Neural crest cell (in vitro differentiated cells): ENCODE results near the gene CYB5D1. TPM values are rescaled to one million over a fixed set of nuclear protein-coding genes. Genes with fewer than 3 reads are reported as not detected.

ENCODE experiments used
- DNase-seq: peaks from one replicate; pipeline ENCODE4 v3.0.0; 2021; ENCODE audit warnings: low read depth, mixed read lengths, low spot score
- H3K27ac Mint-ChIP-seq: one replicate; pipeline ENCODE4 v1.8.0; 2021; ENCODE audit warnings: mild to moderate bottlenecking, mixed read lengths; ENCODE audit not compliant: unreplicated experiment
- H3K27me3 Mint-ChIP-seq: 2 replicates; pipeline ENCODE4 v1.8.0; 2021; ENCODE audit warnings: low read depth, mild to moderate bottlenecking, mixed read lengths
- H3K36me3 Mint-ChIP-seq: 2 replicates; pipeline ENCODE4 v1.8.0; 2021; ENCODE audit warnings: low read depth, mild to moderate bottlenecking, mixed read lengths
- H3K4me1 Mint-ChIP-seq: 2 replicates; pipeline ENCODE4 v1.8.0; 2021; ENCODE audit warnings: mixed read lengths
- H3K4me3 Mint-ChIP-seq: one replicate; pipeline ENCODE4 v1.8.0; 2021; ENCODE audit warnings: mild to moderate bottlenecking, mixed read lengths
- H3K9me3 Mint-ChIP-seq: 2 replicates; pipeline ENCODE4 v1.8.0; 2021; ENCODE audit warnings: mixed read lengths
- total RNA-seq: library from RNA; stranded (reverse); gene quantifications from 2 replicates; pipeline ENCODE4 v1.2.1, GENCODE V29; 2021
- TF ChIP-seq, protein P1 (sequence below): fragments of 200-600 bp; sonication (generic); conservative IDR thresholded peaks from 2 replicates; pipeline ENCODE4 v1.5.0; 2021; ENCODE audit warnings: antibody characterized with exemption, mild to moderate bottlenecking

Gene CYB5D1
- total RNA-seq, 1 donor from 2014 or later = 12.7 TPM

DNA sequence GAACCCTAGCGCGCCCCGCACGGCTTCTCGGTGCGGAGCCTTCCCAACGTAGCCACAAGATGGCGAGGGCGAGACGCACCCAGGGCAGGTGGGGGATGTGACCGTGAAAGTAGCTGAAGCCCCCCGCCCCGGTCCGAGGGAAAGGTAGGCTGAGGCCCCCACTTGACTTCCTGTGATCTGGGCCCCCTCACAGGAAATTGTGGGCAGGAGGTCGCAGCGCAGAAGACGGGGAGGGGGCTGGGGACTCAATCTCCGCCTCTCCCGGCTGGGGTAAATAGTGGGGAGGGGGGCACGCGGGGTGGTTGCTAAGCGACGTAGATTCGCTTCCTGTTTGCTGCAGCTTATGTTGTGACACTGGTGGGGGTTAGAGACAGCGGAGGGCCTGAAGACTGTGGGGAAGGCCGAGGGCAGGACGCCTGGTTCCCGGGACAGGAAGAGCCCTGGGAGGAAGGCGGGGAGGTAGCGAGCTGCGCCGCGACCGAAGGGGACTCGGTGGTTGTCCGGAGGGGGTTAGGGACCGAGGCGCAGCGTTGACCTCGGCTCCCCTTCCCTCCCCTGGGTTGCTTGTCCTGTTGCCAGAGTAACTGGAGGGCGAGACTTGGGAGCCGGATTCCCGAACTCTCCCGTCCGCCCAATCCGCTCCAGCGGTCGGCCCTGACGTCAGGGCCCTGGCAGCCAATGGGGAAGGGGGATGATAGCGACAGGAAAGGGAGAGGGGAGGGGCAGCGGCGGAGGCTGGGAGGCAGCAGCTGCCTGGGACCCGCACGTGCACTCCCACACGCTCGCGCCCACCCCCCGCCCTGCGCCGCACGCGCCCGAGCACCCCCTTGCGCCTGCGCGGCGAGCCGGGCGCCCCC lies 22.6 kb upstream of the CYB5D1 start:
- DNase-seq = peak; percentile 81
- peaks cover 3% of the 10 kb centered on the region for H3K36me3 Mint-ChIP-seq
- peaks cover 55% of the 10 kb centered on the region for H3K4me1 Mint-ChIP-seq
- no peaks in the 10 kb centered on the region for H3K9me3 Mint-ChIP-seq
- peak overlapping the region; percentile 99 for H3K4me3 Mint-ChIP-seq
- peak overlapping the region; percentile 100 for H3K27ac Mint-ChIP-seq
- H3K27me3 Mint-ChIP-seq = peaks cover 35% of the 10 kb centered on the region
- TF ChIP-seq, protein P1, sequence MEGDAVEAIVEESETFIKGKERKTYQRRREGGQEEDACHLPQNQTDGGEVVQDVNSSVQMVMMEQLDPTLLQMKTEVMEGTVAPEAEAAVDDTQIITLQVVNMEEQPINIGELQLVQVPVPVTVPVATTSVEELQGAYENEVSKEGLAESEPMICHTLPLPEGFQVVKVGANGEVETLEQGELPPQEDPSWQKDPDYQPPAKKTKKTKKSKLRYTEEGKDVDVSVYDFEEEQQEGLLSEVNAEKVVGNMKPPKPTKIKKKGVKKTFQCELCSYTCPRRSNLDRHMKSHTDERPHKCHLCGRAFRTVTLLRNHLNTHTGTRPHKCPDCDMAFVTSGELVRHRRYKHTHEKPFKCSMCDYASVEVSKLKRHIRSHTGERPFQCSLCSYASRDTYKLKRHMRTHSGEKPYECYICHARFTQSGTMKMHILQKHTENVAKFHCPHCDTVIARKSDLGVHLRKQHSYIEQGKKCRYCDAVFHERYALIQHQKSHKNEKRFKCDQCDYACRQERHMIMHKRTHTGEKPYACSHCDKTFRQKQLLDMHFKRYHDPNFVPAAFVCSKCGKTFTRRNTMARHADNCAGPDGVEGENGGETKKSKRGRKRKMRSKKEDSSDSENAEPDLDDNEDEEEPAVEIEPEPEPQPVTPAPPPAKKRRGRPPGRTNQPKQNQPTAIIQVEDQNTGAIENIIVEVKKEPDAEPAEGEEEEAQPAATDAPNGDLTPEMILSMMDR = peak; percentile 76

DNA sequence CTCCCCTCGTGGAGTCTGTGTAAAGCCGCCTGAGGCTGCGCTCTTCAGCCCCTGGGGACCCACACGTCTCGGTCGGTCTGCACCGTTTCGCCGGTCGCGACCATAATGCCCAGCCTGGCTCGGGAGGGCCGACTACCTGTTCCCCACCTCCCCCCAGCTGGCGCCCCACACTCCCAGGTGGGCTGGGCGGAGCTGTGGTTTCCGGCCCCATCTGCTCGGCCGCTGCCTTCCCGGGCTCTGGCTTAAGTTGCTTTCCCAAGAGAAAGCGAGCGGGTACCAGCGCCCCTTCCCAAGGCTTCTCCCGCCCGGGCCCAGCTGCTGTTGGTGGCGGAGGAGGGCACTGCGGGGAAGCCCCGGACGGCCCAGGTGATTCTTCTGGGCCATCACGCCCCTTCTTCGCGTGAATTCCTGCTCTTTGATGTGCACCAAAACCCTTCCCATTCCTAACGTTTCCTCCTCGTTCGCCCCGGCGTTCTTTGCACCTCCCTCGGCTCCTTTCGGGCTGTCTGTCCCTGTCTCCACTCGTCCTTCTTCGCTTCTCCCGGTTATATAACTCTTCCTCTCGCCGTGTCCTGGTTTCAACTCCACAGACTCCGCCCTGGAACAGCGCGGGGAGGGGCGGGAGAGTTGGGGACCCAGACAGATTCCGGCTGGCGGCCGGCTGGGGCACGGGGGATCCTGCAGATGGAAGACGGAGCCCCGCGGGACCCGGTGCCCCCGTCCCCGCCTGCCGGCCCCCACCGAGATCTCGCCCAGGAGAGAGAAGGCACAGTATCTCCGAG lies 21.8 kb upstream of the CYB5D1 start:
- Mint-ChIP-seq H3K4me1 (peaks cover 63% of the 10 kb centered on the region), H3K9me3 (no peaks in the 10 kb centered on the region), H3K27me3 (peaks cover 28% of the 10 kb centered on the region), H3K4me3 (peak overlapping the region; percentile 96), H3K36me3 (peaks cover 3% of the 10 kb centered on the region), H3K27ac (peak overlapping the region; percentile 97)
- TF ChIP-seq, protein P1 = no peak
- DNase-seq = peak; percentile 50

DNA sequence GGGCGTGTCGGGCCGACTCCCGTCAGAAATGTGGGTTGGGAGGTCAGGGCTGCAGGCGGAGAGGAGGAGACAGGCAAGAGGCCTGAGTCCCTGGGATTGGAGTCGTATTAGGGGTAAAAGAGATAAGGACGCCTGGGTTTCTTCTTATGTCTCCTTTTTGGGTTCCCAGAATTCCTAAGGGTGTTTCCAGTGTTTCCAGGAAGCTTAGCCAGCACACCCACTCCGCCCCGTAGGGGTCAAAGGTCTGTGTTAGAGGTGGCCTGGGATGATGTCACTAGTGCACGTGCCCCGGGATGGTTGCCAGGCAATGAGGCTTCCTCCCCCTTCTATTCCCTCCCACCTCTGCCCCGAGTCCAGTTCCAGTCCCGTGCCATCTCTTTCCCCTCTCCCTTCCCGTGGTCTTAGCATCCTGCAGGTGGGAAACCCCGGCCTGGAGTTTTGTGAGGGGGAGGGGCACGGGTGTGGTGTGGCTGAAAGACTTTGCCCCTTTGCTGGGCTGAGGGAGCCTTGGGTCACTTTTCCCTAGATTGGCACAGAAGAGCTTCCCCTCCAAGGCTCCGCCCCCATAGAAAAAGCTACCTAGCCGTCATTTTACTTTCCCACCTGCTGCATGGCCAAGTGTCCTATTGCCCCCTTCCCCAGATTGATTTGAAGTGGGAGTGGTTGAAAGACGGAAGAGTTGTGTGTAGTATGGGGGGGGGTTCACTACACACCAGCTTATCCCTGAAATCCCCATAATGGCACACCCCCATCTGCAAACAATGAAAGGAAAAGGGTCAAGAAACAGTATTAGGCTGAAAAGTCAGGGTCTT lies 21.0 kb upstream of the CYB5D1 start:
- H3K4me1 Mint-ChIP-seq = peaks cover 69% of the 10 kb centered on the region
- peak; percentile 92 for DNase-seq
- H3K27me3 Mint-ChIP-seq = peaks cover 22% of the 10 kb centered on the region
- peak overlapping the region; percentile 97 for H3K27ac Mint-ChIP-seq
- TF ChIP-seq, protein P1 = no peak
- H3K4me3 Mint-ChIP-seq = peak overlapping the region; percentile 96
- H3K9me3 Mint-ChIP-seq = no peaks in the 10 kb centered on the region
- H3K36me3 Mint-ChIP-seq = peaks cover 3% of the 10 kb centered on the region

DNA sequence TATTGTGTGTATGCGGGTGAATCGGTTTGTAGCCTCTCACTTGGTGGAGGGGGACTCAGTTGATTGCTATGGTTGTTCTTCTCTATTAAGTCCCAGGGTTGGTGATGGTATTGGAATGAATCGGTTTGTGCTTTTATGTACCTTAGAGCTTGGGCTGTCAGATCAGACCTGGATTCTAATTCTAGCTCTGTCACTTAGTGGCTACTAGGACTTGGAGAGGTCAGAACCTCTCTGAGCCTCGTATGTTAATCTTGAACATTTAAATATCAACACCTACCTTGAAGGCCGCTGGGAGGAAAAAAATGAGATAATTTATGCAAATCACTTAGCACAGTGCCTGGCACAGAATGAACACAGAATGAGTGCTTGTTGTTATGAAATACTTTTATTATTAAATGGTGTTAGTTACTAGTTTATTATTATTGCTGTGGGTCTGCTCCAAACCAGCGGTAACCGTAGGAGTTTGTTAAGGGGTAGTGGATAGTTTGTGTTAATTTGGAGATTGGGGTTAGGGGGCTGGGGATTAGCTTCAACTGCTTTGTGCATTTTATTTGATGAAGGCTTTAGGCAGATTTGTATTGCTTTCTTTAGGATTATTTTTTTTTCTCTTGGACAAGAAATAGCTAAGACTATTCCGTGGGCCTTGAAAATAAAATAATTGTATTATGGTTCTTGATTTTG lies 20.3 kb upstream of the CYB5D1 start:
- DNase-seq = no peak
- TF ChIP-seq, protein P1 = no peak
- Mint-ChIP-seq H3K36me3 (peaks cover 3% of the 10 kb centered on the region), H3K27me3 (peaks cover 18% of the 10 kb centered on the region), H3K4me3 (peak overlapping the region; percentile 96), H3K9me3 (no peaks in the 10 kb centered on the region), H3K4me1 (peaks cover 75% of the 10 kb centered on the region), H3K27ac (peak overlapping the region; percentile 83)
